Endometrium (tissue), 2 donors: ENCODE results near the gene HS3ST3B1.

ENCODE experiments used
- FAIRE-seq: peaks from 2 replicates; lab custom pipeline; 2012; peaks lifted over from hg19 to GRCh38; lab: Jason Lieb, UNC
- donor health status: control.
- donor health status: control.

The HS3ST3B1 gene

DNA sequence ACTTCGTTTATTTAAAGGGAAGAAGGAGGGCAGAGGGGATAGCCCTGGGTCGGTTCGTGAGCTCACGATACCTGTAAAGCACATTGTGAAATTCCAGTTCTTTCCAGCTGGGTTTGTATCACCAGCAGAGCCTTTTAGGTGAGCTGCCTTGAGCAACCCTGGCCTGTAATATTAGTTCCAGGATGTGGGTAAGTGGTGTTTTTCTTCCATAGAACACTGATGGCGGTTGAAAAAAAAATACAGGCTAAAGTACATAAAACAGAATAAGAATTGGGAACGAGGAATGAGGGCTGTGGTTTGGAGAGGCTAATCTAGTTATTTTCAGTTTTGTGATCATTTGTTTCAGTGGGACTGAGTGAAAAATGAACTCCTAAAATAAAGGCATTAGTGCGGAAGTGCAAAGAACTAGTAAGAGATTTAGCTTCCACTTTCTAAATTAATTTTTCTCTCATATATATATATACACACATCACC is 20.6 kb downstream of the HS3ST3B1 start:
- FAIRE-seq = no peak

DNA sequence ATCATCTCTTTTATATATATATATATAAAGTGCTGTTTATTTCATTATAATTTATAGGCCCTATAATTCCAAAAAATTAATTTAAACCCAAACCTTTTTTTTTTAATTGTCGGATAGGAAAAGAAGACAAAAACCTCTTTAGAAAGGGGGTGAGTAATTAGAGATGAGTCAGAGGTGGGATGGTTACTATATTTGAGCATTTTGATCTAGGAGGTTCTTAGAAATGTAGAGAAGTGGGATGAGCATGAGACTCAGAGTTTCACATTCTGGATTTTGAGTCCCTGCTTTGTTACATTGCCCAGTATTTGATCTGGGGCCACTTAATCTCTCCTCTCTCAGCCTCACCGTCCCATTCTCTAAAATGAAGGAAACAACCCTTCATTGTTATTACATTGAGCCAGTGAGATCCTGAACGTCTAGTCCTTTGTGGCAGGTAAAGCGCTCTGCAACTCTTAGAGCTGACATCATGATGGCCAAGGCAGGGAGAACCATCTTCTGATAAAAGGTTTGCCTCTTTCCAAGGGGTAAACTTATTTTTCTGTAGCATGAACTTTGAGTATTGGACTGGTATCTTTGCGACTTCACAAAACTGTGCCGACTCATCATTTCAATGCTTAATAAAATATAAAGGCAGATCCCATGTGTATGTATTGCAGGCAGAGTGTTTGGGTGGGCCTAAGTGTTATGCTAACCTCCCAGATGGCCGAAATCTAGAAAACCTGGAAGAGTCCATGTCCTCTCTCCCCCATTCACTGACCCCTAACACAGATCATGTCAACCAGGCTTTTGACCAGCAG is 21.3 kb downstream of the HS3ST3B1 start:
- no peak for FAIRE-seq

GRCh38 chr17:14323522-14323981 is 22.7 kb downstream of the HS3ST3B1 start:
- no peak for FAIRE-seq

- FAIRE-seq = no peak
Measured at GRCh38 chr17:14325618-14326167, 24.8 kb downstream of the HS3ST3B1 start.

DNA sequence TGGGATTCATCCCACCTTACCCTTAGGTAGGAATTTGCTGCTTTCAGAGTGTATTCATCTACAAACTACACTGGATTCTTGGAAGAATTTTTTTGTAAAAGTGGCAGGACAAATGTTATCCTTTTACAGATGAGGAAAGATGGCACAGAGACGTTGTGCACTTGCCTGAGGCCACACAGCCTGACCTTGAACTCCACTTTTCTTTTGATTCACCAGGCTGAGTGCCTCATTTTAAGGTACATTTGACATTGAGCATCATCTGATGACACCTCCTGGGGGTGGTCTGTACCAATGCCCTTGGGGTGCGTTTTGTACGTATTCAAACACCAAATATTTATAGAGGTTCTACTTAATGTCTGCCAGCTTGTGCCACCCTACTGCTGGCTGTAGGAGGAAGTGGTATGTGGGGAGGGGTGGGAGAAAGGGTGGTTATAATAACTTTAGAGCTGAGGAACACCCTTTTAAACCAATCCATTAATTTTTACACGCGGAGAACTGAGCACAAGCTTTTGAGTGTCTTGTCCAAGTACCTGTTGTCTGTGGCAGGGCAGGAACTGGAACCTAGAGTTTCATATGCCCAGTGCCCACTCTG is 29.1 kb downstream of the HS3ST3B1 start:
- FAIRE-seq = no peak

GRCh38 chr17:14330492-14330962 is 29.6 kb downstream of the HS3ST3B1 start:
- no peak for FAIRE-seq

GRCh38 chr17:14331225-14331981 is 30.5 kb downstream of the HS3ST3B1 start:
- FAIRE-seq = no peak

GRCh38 chr17:14331982-14332298 is 31.1 kb downstream of the HS3ST3B1 start:
- FAIRE-seq = no peak

DNA sequence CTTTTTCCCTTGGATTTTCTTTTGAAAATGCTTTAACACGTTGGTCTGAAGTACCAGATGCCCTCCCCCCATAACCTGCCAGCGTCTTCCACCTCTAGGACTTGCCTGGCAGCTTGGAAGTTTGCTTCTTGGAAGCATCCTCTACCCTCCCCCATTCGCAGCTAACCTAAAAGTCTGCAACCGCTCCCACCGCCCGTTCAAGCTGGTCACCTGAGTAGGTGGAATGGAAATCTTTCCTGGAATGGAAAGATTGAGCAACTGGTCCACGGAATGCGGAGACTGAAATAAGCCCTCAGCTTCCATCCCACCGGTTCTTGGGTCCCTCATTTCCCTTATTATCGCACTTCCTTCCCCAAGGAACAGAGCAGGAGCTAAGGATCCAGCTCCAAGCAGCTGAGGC is 31.4 kb downstream of the HS3ST3B1 start:
- no peak for FAIRE-seq

DNA sequence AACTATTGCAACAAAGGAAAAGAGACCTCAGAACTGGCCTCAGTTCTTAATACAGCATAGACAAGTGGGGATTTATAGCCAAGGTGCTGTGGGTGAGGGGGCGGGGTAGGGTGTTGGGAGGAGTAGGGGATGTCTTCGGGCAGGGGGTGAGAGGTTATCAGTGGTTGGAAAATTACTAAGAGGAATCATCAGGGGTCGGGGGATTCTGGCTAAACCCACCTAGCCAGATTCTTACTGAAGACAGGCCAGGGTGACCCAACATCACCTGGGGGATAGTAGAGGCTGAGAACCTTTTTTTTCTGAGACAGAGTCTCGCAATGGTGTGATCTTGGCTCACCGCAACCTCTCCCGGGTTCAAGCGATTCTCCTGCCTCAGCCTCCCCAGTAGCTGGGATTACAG is 32.6 kb downstream of the HS3ST3B1 start:
- no peak for FAIRE-seq

GRCh38 chr17:14334276-14334840 is 33.5 kb downstream of the HS3ST3B1 start:
- no peak for FAIRE-seq

DNA sequence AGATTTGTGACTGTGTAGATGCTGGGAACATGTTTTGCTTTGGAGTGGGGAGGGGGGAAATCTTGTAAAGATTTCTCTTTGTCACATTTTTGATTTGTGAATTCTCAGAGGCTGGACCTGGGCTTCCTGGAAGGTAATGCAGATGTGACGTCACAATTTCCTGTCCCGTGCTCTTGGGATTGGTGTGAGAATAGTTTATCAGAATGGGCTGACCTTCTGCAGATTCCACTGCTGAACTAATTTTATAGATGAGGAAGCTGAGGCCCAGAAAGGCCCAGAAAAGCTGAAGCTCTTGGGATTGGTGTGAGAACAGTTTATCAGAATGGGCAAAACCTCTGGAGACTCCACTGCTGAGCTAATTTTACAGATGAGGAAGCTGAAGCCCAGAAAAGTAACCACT is 34.0 kb downstream of the HS3ST3B1 start:
- no peak for FAIRE-seq

DNA sequence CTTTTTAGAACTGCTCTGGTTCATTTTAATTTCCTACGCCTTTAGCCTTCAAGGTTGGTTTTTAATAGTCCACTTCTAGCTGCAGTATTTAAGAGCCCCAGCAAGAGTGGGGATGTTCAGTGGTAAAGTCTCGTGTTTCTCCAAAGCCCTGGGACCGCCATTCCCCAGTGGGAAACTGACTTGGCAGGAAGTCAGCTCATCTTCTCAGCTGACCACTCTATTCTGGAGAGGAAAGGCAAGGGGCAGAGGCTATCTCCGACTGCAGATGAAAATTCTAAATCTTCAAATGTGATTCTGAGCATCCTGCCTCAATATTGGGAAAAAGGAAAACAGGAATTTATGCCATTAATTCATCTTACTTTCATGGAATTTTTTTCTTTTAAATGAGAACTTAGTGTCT is 35.5 kb downstream of the HS3ST3B1 start:
- no peak for FAIRE-seq

GRCh38 chr17:14337596-14338079 is 36.8 kb downstream of the HS3ST3B1 start:
- FAIRE-seq = no peak

DNA sequence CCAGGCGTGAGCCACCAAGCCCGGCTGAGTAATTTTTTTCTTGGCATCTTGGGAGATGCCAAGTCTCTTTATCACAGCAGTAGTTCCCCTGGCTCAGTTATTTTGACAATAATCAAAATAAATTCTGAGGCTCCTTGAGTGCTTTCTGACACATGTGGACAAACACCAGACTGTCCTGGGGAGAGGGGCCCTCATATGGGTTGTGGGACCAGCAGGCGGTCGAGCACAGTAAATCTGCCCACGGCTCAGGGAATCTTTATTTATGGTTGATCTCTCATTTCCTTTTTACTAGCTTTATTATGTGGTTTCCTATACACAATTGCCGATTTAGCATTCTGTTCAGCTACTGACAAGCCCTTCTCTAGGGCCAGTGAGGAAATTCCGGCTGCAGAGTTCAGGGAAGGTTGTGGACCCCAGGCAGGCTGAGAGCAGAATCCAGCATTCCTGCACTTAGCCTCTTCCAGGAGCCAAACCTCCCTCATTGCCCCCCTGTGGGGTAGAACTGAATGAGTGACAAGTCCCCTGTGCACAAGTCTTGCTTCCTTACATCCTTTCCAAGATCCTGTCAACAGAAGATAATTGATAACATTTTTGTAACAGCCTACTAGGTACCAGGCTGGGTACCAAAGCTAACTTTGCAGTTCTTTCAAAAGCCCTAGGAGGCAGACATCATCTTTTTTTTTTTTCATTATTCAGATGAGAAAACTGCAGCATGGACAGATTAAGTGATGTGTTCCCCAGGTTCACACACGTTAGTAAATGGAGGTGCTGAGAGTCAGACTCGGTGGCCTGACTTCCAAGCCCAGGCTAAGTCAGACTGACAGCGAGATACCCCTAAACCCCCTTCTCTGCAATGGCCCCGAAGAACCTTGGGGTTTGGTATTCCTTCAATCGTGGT is 40.2 kb downstream of the HS3ST3B1 start:
- FAIRE-seq = no peak

DNA sequence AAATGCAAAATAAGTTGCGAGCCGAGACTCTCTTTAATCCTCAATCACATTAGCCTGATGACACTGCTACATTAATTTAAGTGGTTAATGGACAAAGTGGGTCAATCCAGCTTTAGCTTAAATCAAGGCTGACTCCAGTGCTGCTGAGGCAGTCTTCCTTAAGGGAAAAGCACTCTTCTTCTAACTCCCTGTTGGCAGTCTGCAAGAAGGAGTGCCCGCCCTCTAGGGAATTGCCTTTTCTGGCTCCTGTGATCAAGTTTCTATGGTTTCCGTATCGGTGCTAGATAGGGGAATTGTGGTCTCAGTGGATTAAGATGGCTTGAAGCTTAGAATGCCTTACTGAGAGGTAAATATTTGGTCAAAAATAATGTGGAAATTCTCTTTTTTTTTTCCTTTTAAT is 41.0 kb downstream of the HS3ST3B1 start:
- FAIRE-seq = no peak

DNA sequence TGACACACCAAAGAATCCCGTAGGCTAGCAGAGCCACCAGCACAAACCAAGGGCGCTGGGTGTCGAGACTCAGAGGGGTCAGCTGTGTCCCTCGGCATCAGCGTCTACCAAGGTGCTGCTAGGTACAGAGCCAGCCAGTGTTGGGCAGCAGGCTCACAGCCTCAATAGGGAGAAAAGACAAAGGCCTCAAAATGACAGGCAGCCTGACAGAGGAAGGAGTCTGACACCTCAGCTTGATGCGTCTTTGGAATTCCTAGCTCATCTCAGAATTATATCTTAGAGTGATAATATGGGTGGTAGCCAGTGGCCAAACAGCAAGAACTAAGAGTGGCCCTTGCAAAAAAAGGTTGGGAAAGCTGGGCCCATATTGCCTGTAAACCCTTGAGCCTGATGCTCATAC is 45.9 kb downstream of the HS3ST3B1 start:
- FAIRE-seq = no peak

DNA sequence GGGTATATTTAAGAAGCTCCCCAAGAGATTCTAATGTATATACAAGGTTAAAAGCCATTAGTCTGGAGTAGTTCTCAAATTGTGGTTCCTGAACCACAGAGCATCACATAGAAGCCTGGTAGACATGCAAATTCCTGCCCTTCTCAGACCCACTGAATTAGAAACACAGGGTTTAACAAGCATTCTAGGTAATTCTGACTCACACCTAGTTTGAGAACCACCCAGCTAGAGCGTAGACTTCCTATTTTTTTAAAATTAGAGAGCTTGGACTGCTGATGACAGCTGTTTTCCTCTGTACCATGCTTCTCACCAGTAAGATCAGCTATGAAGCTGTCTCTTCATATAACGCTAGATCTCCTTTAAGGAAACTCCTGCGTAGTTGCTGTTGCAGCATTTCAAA is 50.6 kb downstream of the HS3ST3B1 start:
- no peak for FAIRE-seq

DNA sequence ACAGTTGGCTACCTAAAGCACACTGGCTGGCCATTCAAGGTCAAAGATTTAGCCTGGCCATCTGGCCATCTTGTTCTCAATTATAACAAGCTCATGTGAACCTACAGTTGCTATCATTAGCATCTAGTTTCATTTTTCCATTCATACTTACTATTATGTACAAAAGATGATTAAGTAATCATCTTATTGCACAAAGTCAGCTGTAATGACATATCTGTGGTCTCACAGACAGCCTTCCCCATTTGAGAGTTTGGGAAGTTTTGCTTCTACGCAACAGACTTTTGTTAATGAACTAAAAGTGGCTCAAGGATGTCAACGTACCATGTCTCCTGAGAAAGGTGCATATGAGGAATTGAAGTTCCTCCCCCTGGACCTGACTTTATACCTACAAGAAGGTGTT is 51.3 kb downstream of the HS3ST3B1 start:
- no peak for FAIRE-seq

GRCh38 chr17:14353861-14354474 is 53.1 kb downstream of the HS3ST3B1 start:
- FAIRE-seq = no peak

GRCh38 chr17:14354807-14355206 is 53.9 kb downstream of the HS3ST3B1 start:
- FAIRE-seq = no peak
